GM19239 (cell line): ENCODE measurements around the gene ERG.

Experiments
- DNase-seq: peaks from one replicate; pipeline ENCODE4 v3.0.0; 2011; ENCODE audit warnings: low spot score; ENCODE audit not compliant: insufficient read length
- FAIRE-seq: peaks from 2 replicates; lab custom pipeline; 2011; peaks lifted over from hg19 to GRCh38; lab: Jason Lieb, UNC

ERG gene

GRCh38 chr21:38377165-38378088 lies 120.8 kb downstream of the ERG start:
- FAIRE-seq (no peak), DNase-seq (no peak)

- no peak for FAIRE-seq
- no peak for DNase-seq
These were observed 121.6 kb downstream of the ERG start for GRCh38 chr21:38376693-38377092.

- DNase-seq = no peak
- FAIRE-seq = no peak
These were observed 122.0 kb downstream of the ERG start for GRCh38 chr21:38376235-38376634.

GRCh38 chr21:38367646-38368045 lies 130.6 kb downstream of the ERG start:
- DNase-seq (no peak), FAIRE-seq (no peak)

DNA sequence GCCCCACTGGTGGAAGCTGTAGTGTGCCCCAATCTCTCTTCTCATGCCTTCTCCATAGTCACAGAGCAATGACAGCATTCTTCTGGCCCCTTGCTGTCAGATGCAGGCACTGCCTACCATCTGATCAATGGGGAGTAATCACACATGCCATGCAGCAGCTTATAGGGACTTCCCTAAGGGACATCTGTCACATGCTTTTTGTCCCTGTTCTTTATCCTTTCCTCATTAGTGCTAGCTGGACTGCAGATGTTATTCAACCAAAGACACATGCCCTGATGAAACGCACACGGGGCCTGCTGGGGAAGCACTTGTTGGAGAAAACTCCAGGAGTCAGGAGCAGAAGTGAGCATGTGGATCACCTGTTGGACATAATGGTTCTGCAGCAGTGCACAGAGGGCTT lies 132.8 kb downstream of the ERG start:
- no peak for DNase-seq
- no peak for FAIRE-seq

DNA sequence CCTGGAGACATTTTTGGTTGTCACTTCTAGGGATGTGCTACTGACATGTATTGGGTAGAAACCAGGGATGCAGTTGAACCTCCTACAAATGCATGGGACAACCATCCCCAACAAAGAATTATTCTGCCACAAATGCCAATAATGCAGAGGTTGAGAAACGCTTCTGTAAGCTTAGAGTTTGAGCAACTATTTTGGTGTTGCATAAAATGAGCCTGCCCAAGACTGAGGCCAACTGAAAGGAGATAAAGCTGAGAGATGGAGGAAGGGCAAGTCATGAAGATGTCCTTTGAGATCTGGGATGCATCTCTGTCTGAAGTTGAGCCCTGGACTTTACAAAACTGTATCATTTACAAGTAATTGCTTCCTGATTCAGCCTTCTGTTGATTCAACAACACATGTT lies 134.6 kb downstream of the ERG start:
- FAIRE-seq (no peak), DNase-seq (no peak)

GRCh38 chr21:38361324-38361723 lies 137.0 kb downstream of the ERG start:
- DNase-seq (no peak), FAIRE-seq (no peak)

GRCh38 chr21:38359835-38360234 lies 138.4 kb downstream of the ERG start:
- DNase-seq = no peak
- no peak for FAIRE-seq

GRCh38 chr21:38359090-38359489 lies 139.2 kb downstream of the ERG start:
- no peak for FAIRE-seq

GRCh38 chr21:38358666-38359065 lies 139.6 kb downstream of the ERG start:
- DNase-seq (no peak), FAIRE-seq (no peak)

More at GRCh38 chr21:38359090-38359489, 139.2 kb downstream of the ERG start:
- no peak for DNase-seq

DNA sequence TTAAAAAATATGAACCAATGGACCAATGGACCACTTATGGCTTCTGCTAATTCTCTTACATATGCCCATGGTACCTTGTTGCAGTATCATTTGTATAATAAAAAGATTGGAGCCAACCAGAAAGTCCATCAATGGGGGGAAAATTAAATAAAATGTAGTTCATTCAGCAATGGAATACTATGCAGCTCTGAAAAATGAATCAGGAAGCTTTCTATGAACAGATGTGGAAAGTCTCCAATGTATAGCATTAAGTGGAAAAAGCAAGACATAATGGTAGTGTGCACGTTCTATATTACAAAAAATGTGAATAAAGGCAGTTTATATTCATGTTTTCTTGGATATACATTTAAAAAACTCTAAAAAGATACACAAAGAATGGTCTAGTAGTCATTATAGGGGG lies 140.2 kb downstream of the ERG start:
- DNase-seq (no peak), FAIRE-seq (no peak)

GRCh38 chr21:38356883-38357625 lies 141.2 kb downstream of the ERG start:
- DNase-seq (no peak), FAIRE-seq (no peak)

GRCh38 chr21:38355992-38356781 lies 142.1 kb downstream of the ERG start:
- DNase-seq (peak; percentile 73), FAIRE-seq (peak; percentile 75)

GRCh38 chr21:38355353-38355752 lies 142.9 kb downstream of the ERG start:
- FAIRE-seq = no peak
- no peak for DNase-seq

- DNase-seq = no peak
- FAIRE-seq = no peak
These were observed 143.5 kb downstream of the ERG start for GRCh38 chr21:38354746-38355145.

GRCh38 chr21:38354231-38354630 lies 144.0 kb downstream of the ERG start:
- no peak for FAIRE-seq
- DNase-seq = no peak

DNA sequence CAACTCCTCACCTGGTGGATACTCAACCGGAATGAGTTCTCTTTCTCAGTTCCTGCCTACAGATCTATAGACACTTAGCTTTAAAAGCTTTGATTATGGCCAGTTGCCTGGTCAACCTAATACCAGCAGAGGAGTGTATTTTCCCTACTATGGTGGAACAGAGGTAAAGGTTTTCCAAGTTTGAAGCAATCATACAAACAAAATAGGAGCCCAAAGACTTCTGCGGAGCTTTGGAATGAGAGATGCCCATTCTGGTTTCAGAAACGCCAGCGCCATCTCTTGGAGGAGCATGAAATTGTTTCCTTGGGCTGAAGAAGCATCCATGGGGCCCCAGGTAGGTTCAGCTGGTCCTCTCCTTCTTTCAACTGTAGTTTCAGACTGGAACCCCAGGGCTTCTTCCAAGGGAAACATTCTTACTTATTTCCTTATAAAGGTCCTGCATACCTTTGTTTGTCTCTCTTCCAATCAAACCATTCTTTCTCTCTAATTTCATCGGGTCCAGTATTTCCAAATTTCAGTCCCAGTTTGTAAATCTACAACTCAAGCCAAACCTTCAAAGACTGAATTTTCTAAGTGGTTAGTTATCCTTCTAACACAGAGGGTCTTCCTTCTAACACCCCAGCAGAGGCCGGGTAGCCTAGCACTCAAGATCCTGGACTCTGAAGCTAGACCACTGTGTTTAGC lies 145.6 kb downstream of the ERG start:
- FAIRE-seq (peak; percentile 79), DNase-seq (peak; percentile 12)

DNA sequence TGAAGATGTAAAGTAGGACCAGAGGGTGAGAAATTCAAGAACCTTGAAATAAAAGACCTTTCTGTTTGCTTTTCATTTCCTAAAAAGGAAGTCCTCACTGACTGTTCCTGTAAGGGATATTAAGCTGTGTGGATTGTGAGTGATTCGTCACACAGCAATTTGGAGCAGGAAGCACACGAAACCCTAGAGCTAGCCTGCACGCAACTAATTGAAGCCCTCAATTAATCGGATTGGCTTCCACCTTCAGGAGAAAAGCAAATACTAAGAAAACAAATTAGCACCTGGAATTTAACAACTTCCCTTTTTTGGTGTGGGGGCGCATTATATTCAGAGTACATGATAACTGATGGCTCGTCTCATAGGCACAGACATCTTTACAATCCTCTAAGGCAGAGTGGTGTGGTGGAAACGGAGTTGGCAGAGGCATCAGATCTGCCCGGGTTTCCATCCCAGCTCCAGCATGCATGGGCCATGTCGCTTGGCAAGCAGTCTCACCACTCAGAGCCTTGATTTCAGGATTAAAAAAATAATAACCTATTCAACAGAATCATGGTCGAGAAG lies 146.2 kb downstream of the ERG start:
- DNase-seq (peak; percentile 19), FAIRE-seq (peak; percentile 33)

DNA sequence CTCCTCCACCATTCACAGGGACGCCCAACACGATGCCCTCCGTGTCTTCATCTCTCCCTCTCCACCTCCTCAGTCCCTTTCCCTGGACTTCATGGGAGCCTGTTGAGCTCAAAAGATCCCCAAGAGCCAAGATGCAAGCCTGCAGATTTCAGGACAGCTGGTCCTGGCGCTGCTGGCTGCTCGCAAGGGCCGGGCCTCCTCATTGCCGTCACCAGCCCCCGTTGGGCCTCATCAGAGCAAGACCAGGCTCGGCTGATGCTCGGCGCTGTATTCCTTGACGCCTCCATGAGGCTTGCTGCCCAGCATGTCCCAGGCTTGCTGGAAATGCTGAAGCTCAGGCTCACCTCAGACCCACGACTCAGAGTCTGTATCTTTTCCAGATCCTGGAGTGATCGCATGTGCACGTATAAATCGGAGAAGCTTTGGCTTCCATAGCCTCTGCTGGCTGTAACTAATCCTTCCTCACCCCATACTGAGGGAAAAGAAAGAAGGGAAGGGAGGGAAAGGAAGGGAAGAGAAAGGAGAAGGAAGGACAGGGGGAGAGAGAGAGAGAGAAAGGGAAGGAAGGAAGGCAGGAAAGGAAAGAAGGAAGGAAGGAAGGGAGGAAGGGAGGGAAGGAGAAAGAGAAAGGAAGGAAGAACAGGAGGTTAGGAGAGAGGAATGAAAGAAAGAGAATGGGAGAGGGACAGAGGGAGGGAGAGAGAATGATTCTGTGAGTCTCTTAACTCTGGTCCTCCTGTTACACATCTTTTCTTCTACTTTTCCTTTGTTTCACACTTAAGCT lies 146.9 kb downstream of the ERG start:
- DNase-seq (no peak), FAIRE-seq (no peak)
